Nephron progenitor cell (in vitro differentiated cells): Measurements from ENCODE around the gene PCMT1.

Experiments
- DNase-seq: peaks from one replicate; pipeline ENCODE4 v3.0.0; 2021
- H3K27ac Mint-ChIP-seq: 2 replicates; pipeline ENCODE4 v1.8.0; 2021; ENCODE audit warnings: mild to moderate bottlenecking, moderate library complexity, mixed read lengths
- H3K27me3 Mint-ChIP-seq: 2 replicates; pipeline ENCODE4 v1.8.0; 2021; ENCODE audit warnings: mild to moderate bottlenecking, low read depth, mixed read lengths; ENCODE audit not compliant: poor library complexity
- H3K36me3 Mint-ChIP-seq: 2 replicates; pipeline ENCODE4 v1.8.0; 2021; ENCODE audit warnings: low read depth, mixed read lengths
- H3K4me1 Mint-ChIP-seq: 2 replicates; pipeline ENCODE4 v1.8.0; 2021; ENCODE audit warnings: mixed read lengths
- H3K4me3 Mint-ChIP-seq: 2 replicates; pipeline ENCODE4 v1.8.0; 2021; ENCODE audit warnings: mild to moderate bottlenecking, moderate library complexity, mixed read lengths
- H3K9me3 Mint-ChIP-seq: 2 replicates; pipeline ENCODE4 v1.8.0; 2021; ENCODE audit warnings: mild to moderate bottlenecking, moderate library complexity, mixed read lengths
- TF ChIP-seq, protein P1 (sequence below): fragments of 200-600 bp; sonication (generic); IDR thresholded peaks from 2 replicates; pipeline ENCODE4 v1.5.0; 2021; ENCODE audit warnings: antibody characterized with exemption

PCMT1 gene

DNA sequence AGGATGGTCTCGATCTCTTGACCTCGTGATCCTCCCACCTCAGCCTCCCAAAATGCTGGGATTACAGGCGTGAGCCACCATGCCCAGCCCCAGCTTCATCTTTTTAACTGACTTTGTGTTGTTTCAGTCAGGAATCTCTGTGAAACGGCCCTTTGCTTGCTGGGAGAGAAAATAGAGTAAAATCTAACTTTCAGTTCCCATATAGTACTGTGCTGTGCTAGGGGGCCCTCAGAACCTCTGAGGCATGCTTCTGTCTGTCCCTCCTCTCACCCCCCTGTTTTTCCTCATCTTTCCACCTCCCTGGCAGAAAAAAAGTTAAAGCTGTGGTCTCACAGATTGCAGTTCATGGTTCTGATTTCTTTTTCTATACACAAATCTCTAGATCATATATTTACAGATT lies 66.2 kb downstream of the PCMT1 start:
- H3K9me3 Mint-ChIP-seq = no peaks in the 10 kb centered on the region
- H3K4me3 Mint-ChIP-seq = no peak overlapping the region
- TF ChIP-seq, protein P1, sequence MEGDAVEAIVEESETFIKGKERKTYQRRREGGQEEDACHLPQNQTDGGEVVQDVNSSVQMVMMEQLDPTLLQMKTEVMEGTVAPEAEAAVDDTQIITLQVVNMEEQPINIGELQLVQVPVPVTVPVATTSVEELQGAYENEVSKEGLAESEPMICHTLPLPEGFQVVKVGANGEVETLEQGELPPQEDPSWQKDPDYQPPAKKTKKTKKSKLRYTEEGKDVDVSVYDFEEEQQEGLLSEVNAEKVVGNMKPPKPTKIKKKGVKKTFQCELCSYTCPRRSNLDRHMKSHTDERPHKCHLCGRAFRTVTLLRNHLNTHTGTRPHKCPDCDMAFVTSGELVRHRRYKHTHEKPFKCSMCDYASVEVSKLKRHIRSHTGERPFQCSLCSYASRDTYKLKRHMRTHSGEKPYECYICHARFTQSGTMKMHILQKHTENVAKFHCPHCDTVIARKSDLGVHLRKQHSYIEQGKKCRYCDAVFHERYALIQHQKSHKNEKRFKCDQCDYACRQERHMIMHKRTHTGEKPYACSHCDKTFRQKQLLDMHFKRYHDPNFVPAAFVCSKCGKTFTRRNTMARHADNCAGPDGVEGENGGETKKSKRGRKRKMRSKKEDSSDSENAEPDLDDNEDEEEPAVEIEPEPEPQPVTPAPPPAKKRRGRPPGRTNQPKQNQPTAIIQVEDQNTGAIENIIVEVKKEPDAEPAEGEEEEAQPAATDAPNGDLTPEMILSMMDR = no peak
- no peak overlapping the region for H3K27ac Mint-ChIP-seq
- no peak for DNase-seq
- H3K27me3 Mint-ChIP-seq = no peaks in the 10 kb centered on the region
- no peaks in the 10 kb centered on the region for H3K4me1 Mint-ChIP-seq
- H3K36me3 Mint-ChIP-seq = peaks cover 30% of the 10 kb centered on the region

- TF ChIP-seq, protein P1 = no peak
- H3K36me3 Mint-ChIP-seq = peaks cover 5% of the 10 kb centered on the region
- H3K4me3 Mint-ChIP-seq = no peak overlapping the region
- H3K9me3 Mint-ChIP-seq = no peaks in the 10 kb centered on the region
- no peaks in the 10 kb centered on the region for H3K27me3 Mint-ChIP-seq
- no peak overlapping the region for H3K27ac Mint-ChIP-seq
- DNase-seq = no peak
- no peaks in the 10 kb centered on the region for H3K4me1 Mint-ChIP-seq
Measured at GRCh38 chr6:149820506-149820905, 71.0 kb downstream of the PCMT1 start.

- TF ChIP-seq, protein P1 = no peak
Measured at GRCh38 chr6:149821492-149821891, 72.0 kb downstream of the PCMT1 start.

DNA sequence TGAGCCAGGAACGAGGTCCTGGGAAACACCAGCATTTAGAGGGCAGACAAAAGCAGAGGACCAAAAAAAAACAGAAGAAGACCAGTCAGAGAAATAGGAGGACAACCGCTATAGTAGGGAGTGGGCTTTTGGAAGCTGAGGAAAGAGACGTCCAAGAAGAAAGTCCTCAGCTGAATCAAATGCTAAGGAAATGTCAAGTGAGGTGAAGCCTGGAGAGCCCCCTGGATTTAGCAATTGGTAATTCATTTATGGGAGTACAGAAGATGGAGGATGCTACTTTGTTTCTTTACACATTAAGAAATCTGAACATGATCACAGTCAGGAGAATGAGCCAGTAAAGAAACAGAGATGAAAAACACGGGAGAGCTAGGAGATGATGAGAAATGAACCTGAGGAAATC lies 73.5 kb downstream of the PCMT1 start:
- Mint-ChIP-seq H3K27me3 (no peaks in the 10 kb centered on the region), H3K27ac (no peak overlapping the region), H3K9me3 (no peaks in the 10 kb centered on the region), H3K36me3 (no peaks in the 10 kb centered on the region), H3K4me3 (no peak overlapping the region), H3K4me1 (no peaks in the 10 kb centered on the region)
- no peak for DNase-seq
- TF ChIP-seq, protein P1 = no peak

More at GRCh38 chr6:149821492-149821891, 72.0 kb downstream of the PCMT1 start:
- Mint-ChIP-seq H3K27me3 (no peaks in the 10 kb centered on the region), H3K9me3 (no peaks in the 10 kb centered on the region), H3K27ac (no peak overlapping the region), H3K4me3 (no peak overlapping the region), H3K36me3 (no peaks in the 10 kb centered on the region), H3K4me1 (no peaks in the 10 kb centered on the region)
- DNase-seq = no peak

DNA sequence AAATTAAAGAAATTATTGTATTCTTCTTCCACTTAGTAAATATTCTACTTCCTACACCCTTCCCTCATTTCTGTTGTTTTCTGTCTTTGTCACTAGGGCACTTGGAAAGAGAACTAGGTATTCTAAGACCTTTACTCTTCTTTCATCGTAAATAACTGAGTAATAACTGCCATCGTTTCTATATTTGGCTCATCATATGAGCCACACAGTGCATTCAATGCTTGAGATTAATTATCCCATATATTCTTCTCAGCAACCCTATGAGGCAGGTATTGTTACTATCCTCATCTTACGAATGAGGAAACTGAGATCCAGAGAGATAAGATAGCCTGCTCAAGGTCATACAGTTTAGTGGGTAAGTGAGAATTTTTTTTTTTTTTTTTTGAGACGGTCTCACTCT lies 75.8 kb downstream of the PCMT1 start:
- TF ChIP-seq, protein P1 = no peak
- no peaks in the 10 kb centered on the region for H3K27me3 Mint-ChIP-seq
- no peak overlapping the region for H3K4me3 Mint-ChIP-seq
- no peak overlapping the region for H3K27ac Mint-ChIP-seq
- no peaks in the 10 kb centered on the region for H3K36me3 Mint-ChIP-seq
- no peaks in the 10 kb centered on the region for H3K9me3 Mint-ChIP-seq
- no peak for DNase-seq
- no peaks in the 10 kb centered on the region for H3K4me1 Mint-ChIP-seq

DNA sequence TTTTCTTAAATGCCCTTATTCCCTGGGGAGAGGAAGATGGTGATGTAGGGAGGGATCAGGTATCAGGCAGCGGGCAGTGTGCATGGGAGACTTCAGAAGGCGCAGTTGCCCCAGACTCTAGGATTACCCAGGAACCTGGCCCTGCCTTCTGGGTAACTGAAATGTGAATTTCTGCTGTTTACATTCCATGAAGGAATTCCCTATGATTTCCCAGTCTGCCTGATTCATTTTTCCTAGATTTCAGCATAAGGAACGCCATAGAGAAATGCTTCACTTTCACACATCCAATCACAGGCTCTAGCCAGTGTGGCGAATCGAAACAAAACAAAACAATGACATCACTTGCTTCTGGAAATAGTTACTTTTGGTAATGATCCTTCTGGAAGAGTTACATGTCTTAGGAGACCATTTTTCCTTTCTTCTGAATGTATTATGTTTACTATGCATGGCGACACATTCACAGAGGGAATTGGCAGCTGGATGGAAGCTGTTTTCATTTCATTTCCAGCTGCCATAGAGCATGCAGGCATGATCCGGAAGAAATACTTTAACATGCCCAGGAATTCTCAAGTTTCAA lies 81.3 kb downstream of the PCMT1 start:
- Mint-ChIP-seq H3K4me3 (no peak overlapping the region), H3K36me3 (peaks cover 6% of the 10 kb centered on the region), H3K27me3 (no peaks in the 10 kb centered on the region), H3K4me1 (peaks cover 8% of the 10 kb centered on the region), H3K27ac (no peak overlapping the region), H3K9me3 (peaks cover 4% of the 10 kb centered on the region)
- DNase-seq = no peak
- TF ChIP-seq, protein P1 = no peak
